Measurements from ENCODE around the gene CCSER1.
"Not testable (repeated sequence)": the region's sequence is repeated elsewhere in the genome, so short reads cannot be mapped to it uniquely, and the experiment has no call there.

CCSER1 gene

GRCh38 chr4:90855111-90855510 lies 727.9 kb downstream of the CCSER1 start:
- Mint-ChIP-seq H3K4me3 (no peak overlapping the region), H3K36me3 (ENCODE audit: low read depth) (no peaks in the 10 kb centered on the region), H3K27ac (no peak overlapping the region), H3K27me3 (no peaks in the 10 kb centered on the region), H3K4me1 (no peaks in the 10 kb centered on the region), H3K9me3 (peaks cover 6% of the 10 kb centered on the region)
- DNase-seq (no peak), ATAC-seq (no peak)

DNA sequence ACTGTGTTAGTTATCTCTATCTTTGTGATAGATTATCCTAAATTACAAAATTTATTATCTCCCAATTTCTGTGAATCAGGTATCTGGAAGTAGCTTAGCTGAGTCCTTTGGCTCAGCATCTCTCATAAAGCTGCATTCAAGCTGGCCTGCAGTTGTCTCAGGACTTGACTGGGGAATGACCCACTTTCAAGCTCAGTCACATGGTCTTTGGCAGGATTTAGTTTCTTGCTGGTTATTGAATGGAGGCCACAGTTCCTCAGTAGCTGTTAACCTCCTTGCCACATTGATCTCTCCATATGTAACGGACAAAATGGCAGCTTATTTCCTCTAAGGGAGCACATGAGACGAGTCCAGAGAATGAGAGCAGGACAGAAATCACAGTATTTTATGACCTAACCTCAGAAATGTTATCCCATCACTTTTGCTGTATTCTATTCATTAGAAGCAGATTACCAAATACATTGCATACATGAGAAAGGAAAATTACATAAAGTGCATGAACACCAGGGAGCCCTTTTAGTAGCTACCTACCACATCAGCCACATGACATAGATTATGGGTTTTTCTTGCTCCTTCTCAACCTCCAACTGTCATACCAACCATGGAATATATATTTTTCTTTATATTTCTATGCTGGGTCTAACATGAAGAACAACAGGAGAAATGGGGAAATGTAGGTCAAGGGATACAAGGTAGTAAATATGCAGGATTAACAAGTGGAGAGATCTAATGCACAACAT lies 730.1 kb downstream of the CCSER1 start:
- Mint-ChIP-seq H3K4me1 (no peaks in the 10 kb centered on the region), H3K4me3 (no peak overlapping the region), H3K27ac (no peak overlapping the region)

DNA sequence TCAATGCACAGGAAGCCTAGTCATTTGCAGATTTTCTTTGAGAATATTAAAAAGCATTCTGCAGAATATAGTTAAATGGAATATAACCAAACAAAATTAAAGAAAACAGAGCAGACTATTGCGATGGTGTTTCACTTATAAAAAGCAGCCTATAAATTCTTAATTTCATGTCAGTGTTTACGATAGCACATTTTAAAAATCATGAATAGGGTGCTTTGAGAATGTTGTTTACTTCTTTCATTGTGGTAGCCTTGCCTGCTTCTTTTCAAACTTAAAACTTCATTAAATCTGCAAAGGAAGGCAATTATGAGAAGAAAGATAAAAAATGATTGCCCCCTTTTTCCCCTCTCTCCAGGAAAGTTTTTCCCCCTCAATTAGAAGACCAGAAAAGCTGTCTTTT lies 748.6 kb downstream of the CCSER1 start:
- no peaks in the 10 kb centered on the region for H3K27me3 Mint-ChIP-seq
- H3K9me3 Mint-ChIP-seq: peaks cover 27% of the 10 kb centered on the region
- H3K27ac Mint-ChIP-seq: no peak overlapping the region
- H3K4me1 Mint-ChIP-seq: no peaks in the 10 kb centered on the region
- DNase-seq: no peak
- no peak overlapping the region for H3K4me3 Mint-ChIP-seq
- H3K36me3 Mint-ChIP-seq (ENCODE audit: low read depth): peaks cover 2% of the 10 kb centered on the region
- ATAC-seq: no peak

More for the DNA sequence above, 730.1 kb downstream of the CCSER1 start:
- no peaks in the 10 kb centered on the region for H3K36me3 Mint-ChIP-seq (ENCODE audit: low read depth)
- no peaks in the 10 kb centered on the region for H3K27me3 Mint-ChIP-seq
- H3K9me3 Mint-ChIP-seq: peaks cover 5% of the 10 kb centered on the region
- no peak for DNase-seq
- no peak for ATAC-seq

- Mint-ChIP-seq H3K36me3 (ENCODE audit: low read depth) (peaks cover 2% of the 10 kb centered on the region), H3K4me1 (no peaks in the 10 kb centered on the region), H3K9me3 (peaks cover 24% of the 10 kb centered on the region), H3K4me3 (no peak overlapping the region), H3K27me3 (no peaks in the 10 kb centered on the region), H3K27ac (no peak overlapping the region)
- no peak for ATAC-seq
- DNase-seq: no peak
Measured at GRCh38 chr4:90876296-90876695, 749.1 kb downstream of the CCSER1 start.

DNA sequence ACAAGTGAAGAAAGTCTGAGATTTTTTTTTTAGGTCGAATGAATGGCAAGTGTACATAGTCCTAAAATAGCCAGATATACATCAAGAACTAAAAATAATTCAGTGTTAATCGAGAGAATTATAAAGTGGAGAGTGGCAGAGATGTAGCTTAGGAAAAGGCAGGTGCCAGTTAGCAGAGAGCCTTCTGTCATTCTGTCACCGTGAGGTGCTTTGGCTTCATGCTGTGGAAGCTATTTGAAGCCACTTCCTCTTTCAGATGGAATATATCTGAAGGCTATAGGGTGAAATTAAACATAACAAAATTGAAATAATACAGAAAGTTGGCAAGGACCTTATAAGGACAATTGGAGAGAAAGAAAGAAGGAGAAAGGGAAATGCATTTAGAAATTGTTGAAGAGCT lies 756.3 kb downstream of the CCSER1 start:
- Mint-ChIP-seq H3K36me3 (ENCODE audit: low read depth) (no peaks in the 10 kb centered on the region), H3K27ac (no peak overlapping the region), H3K4me1 (no peaks in the 10 kb centered on the region), H3K4me3 (no peak overlapping the region), H3K9me3 (peaks cover 6% of the 10 kb centered on the region), H3K27me3 (no peaks in the 10 kb centered on the region)
- ATAC-seq (no peak), DNase-seq (no peak)

DNA sequence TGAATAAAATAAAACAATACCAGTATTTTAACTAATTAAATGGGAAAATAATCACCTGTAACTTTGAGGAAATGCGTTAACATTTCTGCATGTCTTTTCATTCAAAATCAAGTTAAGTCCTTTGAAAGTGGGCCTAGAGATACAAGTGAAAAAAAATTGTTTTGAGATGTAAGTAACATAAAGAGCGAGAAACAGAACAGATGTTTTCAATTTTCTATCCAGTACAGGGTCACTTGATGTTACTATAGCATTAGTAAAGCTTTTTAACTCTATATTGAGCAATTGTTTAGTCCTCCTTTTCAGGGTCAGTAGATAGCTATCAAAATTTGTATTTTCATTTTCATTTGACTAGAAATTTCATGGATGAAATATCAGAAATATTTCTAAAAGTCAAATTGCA lies 761.4 kb downstream of the CCSER1 start:
- no peak for ATAC-seq

GRCh38 chr4:90889171-90889570 lies 762.0 kb downstream of the CCSER1 start:
- H3K4me1 Mint-ChIP-seq: no peaks in the 10 kb centered on the region
- peaks cover under 1% of the 10 kb centered on the region for H3K9me3 Mint-ChIP-seq
- H3K27me3 Mint-ChIP-seq: no peaks in the 10 kb centered on the region
- DNase-seq (no peak), ATAC-seq (no peak)
- H3K4me3 Mint-ChIP-seq: no peak overlapping the region
- H3K36me3 Mint-ChIP-seq (ENCODE audit: low read depth): no peaks in the 10 kb centered on the region
- no peak overlapping the region for H3K27ac Mint-ChIP-seq

More for the DNA sequence above, 761.4 kb downstream of the CCSER1 start:
- no peaks in the 10 kb centered on the region for H3K36me3 Mint-ChIP-seq (ENCODE audit: low read depth)
- no peak overlapping the region for H3K4me3 Mint-ChIP-seq
- no peaks in the 10 kb centered on the region for H3K9me3 Mint-ChIP-seq
- H3K4me1 Mint-ChIP-seq: no peaks in the 10 kb centered on the region
- H3K27ac Mint-ChIP-seq: no peak overlapping the region
- DNase-seq: no peak
- no peaks in the 10 kb centered on the region for H3K27me3 Mint-ChIP-seq

DNA sequence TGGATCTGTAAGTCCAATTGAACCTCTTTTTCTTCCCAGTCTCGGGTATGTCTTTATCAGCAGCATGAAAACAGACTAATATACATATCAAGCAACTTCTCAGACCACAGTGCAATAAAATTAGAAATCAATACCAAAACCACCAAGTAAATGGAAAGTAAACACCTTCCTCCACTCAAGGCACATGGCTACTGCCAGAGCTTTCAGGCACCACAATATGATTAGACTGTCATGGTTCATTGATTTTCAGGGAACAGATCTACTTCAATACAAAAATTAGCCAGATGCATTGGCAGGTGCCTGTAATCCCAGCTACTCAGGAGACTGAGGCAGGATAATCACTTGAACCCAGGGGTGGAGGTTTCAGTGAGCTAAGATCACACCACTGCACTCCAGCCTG lies 776.2 kb downstream of the CCSER1 start:
- H3K27me3 Mint-ChIP-seq; H3K4me1 Mint-ChIP-seq; DNase-seq; H3K27ac Mint-ChIP-seq; H3K36me3 Mint-ChIP-seq (ENCODE audit: low read depth); ATAC-seq; H3K4me3 Mint-ChIP-seq: not testable (repeated sequence)
- peaks cover 37% of the 10 kb centered on the region for H3K9me3 Mint-ChIP-seq

- peaks cover 33% of the 10 kb centered on the region for H3K9me3 Mint-ChIP-seq
- H3K4me3 Mint-ChIP-seq: no peak overlapping the region
- H3K4me1 Mint-ChIP-seq: no peaks in the 10 kb centered on the region
- DNase-seq (no peak), ATAC-seq (no peak)
- H3K36me3 Mint-ChIP-seq (ENCODE audit: low read depth): no peaks in the 10 kb centered on the region
- no peak overlapping the region for H3K27ac Mint-ChIP-seq
- no peaks in the 10 kb centered on the region for H3K27me3 Mint-ChIP-seq
Measured at GRCh38 chr4:90904021-90904420, 776.8 kb downstream of the CCSER1 start.

- peaks cover 27% of the 10 kb centered on the region for H3K9me3 Mint-ChIP-seq
- H3K4me3 Mint-ChIP-seq: no peak overlapping the region
- H3K4me1 Mint-ChIP-seq: no peaks in the 10 kb centered on the region
- no peaks in the 10 kb centered on the region for H3K27me3 Mint-ChIP-seq
- ATAC-seq (no peak), DNase-seq (no peak)
- H3K27ac Mint-ChIP-seq: no peak overlapping the region
- H3K36me3 Mint-ChIP-seq (ENCODE audit: low read depth): no peaks in the 10 kb centered on the region
Measured at GRCh38 chr4:90906239-90906638, 779.0 kb downstream of the CCSER1 start.

DNA sequence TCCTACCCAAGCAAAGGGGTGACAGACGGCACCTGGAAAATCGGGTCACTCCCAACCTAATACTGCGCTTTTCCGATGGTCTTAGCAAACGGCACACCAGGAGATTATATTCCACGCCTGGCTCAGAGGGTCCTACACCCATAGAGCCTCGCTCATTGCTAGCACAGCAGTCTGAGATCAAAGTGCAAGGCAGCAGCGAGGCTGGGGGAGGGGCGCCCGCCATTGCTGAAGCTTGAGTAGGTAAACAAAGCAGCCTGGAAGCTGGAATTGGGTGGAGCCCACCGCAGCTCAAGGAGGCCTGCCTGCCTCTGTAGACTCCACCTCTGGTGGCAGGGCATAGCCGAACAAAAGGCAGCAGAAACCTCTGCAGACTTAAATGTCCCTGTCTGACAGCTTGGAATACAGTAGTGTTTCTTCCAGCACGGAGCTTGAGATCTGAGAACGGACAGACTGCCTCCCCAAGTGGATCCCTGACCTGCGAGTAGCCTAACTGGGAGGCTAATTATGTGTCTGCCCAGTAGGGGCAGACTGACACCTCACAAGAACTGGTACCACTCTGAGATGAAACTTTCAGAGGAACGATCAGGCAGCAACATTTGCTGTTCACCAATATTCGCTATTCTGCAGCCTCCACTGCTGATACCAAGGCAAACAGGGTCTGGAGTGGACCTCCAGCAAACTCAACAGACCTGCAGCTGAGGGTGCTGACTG lies 784.7 kb downstream of the CCSER1 start:
- not testable (repeated sequence) for ATAC-seq; H3K4me3 Mint-ChIP-seq; H3K36me3 Mint-ChIP-seq (ENCODE audit: low read depth); H3K27me3 Mint-ChIP-seq; H3K4me1 Mint-ChIP-seq; H3K27ac Mint-ChIP-seq; DNase-seq
- peaks cover 21% of the 10 kb centered on the region for H3K9me3 Mint-ChIP-seq

GRCh38 chr4:90922174-90922573 lies 795.0 kb downstream of the CCSER1 start:
- ATAC-seq (no peak), DNase-seq (no peak)
- Mint-ChIP-seq H3K36me3 (ENCODE audit: low read depth) (no peaks in the 10 kb centered on the region), H3K4me1 (no peaks in the 10 kb centered on the region), H3K9me3 (no peaks in the 10 kb centered on the region), H3K27ac (no peak overlapping the region), H3K4me3 (no peak overlapping the region), H3K27me3 (no peaks in the 10 kb centered on the region)

DNA sequence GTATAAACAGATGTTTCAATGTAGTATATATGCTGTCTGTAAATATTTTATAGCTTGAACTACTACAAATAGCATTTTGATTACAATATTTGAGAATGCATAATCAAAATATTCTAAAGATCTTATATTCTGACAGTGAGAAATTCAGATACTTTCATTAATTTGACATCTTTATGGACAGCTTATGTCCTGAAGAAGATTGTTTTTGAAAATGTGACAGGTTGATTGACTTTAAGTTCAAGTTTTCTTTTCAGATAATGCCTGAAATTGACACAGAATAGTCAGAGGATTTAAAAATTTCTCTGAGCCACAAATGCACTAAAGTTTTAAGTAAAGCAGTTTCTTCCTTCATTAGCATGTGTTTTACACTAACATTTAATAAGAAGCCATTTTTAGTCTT lies 799.8 kb downstream of the CCSER1 start:
- Mint-ChIP-seq H3K9me3 (no peaks in the 10 kb centered on the region), H3K36me3 (ENCODE audit: low read depth) (no peaks in the 10 kb centered on the region), H3K4me3 (no peak overlapping the region), H3K27ac (no peak overlapping the region), H3K27me3 (no peaks in the 10 kb centered on the region), H3K4me1 (no peaks in the 10 kb centered on the region)
- DNase-seq: no peak
- no peak for ATAC-seq

DNA sequence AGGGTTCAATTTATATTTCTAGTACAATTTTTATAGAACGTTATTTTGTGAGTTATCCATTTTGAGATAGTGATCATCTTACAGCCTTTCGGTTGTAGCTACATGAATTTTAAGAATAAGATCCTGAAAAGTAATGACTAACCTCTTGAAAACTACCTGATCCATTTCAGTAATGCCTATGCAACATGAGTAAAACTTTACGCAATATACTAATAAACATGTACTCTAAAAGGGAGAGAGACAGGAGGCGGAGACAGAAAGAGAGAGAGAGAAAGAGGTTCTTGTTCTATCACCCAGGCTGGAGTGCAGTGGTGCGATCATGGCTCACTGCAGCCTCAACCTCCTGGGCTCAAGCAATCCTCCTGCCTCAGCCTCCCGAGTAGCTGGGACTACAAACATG lies 816.1 kb downstream of the CCSER1 start:
- no peak for DNase-seq
- Mint-ChIP-seq H3K4me3 (no peak overlapping the region), H3K9me3 (peaks cover 10% of the 10 kb centered on the region), H3K36me3 (ENCODE audit: low read depth) (no peaks in the 10 kb centered on the region), H3K27ac (no peak overlapping the region), H3K4me1 (no peaks in the 10 kb centered on the region), H3K27me3 (no peaks in the 10 kb centered on the region)
- no peak for ATAC-seq

DNA sequence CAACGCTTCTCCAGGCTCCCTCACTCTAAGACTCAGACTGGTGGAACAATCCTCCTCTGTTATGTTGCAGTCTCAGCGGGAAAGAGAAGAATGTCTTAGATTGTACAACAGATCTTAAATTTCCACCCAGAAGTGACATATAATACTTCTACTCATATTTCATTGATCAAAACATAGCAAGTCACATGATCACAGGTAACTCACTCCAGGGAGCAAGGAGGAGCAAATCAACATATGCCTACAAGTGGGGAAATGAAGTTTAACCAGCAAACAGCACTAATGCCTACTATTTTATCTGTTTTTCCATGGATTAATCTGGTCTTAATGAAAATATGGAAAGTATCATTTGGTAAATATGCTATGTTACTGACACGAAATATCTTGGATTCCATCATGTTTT lies 819.8 kb downstream of the CCSER1 start:
- Mint-ChIP-seq H3K4me1 (no peaks in the 10 kb centered on the region), H3K27me3 (no peaks in the 10 kb centered on the region)
- no peak for DNase-seq

More for the DNA sequence above, 819.8 kb downstream of the CCSER1 start:
- Mint-ChIP-seq H3K36me3 (ENCODE audit: low read depth) (no peaks in the 10 kb centered on the region), H3K9me3 (peaks cover 8% of the 10 kb centered on the region), H3K4me3 (no peak overlapping the region), H3K27ac (no peak overlapping the region)
- no peak for ATAC-seq
